SK-N-SH (cell line): ENCODE measurements around the gene PCCB. TPM values are rescaled to one million over a fixed set of nuclear protein-coding genes. Genes with fewer than 3 reads are reported as not detected.

ENCODE experiments used
- CTCF ChIA-PET: fragments of 300-600, 350-600 bp; formaldehyde crosslinking; extraction: SDS; loops from one replicate; lab custom pipeline; 2021; lab: Yijun Ruan, JAX
- POLR2A ChIA-PET: fragments of 350-600 bp; sonication (Branson Sonifier 250); formaldehyde crosslinking; extraction: SDS; loops from one replicate; lab custom pipeline; 2020; ENCODE audit warnings: antibody characterized with exemption, inconsistent platforms; lab: Yijun Ruan, JAX
- DNase-seq: peaks from one replicate; pipeline ENCODE4 v3.0.0; 2012
- H2AFZ ChIP-seq: fragments of 200-600 bp; sonication (generic); 2 replicates; pipeline ENCODE4 v1.8.1; 2016; ENCODE audit warnings: antibody characterized with exemption, mild to moderate bottlenecking, low read depth
- H3F3A ChIP-seq: fragments of 200-600 bp; sonication (generic); replicated peaks from 2 replicates; pipeline ENCODE3; 2016; ENCODE audit warnings: antibody characterized with exemption, mild to moderate bottlenecking; ENCODE audit not compliant: insufficient read depth
- H3K27ac ChIP-seq, 2 experiments: fragments of 200-500 bp in 1 of 2; fragments of 200-600 bp in 1 of 2; sonication (Bioruptor generic) in 1 of 2; sonication (generic), shearing (Covaris generic) in 1 of 2; 2 replicates each; pipeline versions ENCODE4 v1.5.1 to v1.6.1; 2014 to 2016; ENCODE audit warnings: low read depth in 2 of 2, inconsistent platforms in 1 of 2, low read length in 1 of 2, mild to moderate bottlenecking in 1 of 2, mixed read lengths in 1 of 2
- H3K27me3 ChIP-seq: fragments of 200-600 bp; sonication (generic), shearing (Covaris generic); 2 replicates; pipeline ENCODE4 v1.6.1; 2016; ENCODE audit warnings: mixed run types; ENCODE audit not compliant: insufficient read depth
- H3K36me3 ChIP-seq, 2 experiments: fragments of 200-500 bp in 1 of 2; fragments of 200-600 bp in 1 of 2; sonication (Bioruptor generic) in 1 of 2; sonication (generic) in 1 of 2; replicated peaks in 1 of 2; 2 replicates each; pipeline versions ENCODE3 to v1.5.1; 2014 to 2016; ENCODE audit warnings: low read length in 1 of 2, mild to moderate bottlenecking in 1 of 2; ENCODE audit not compliant: insufficient read depth in 2 of 2, control insufficient read depth in 1 of 2
- H3K4me1 ChIP-seq, 2 experiments: fragments of 200-500 bp in 1 of 2; fragments of 200-600 bp in 1 of 2; sonication (Bioruptor generic) in 1 of 2; sonication (generic), shearing (Covaris generic) in 1 of 2; 2 replicates each; pipeline versions ENCODE4 v1.5.1 to v1.6.1; 2014 to 2016; ENCODE audit warnings: low read depth in 1 of 2, low read length in 1 of 2, mixed run types in 1 of 2; ENCODE audit not compliant: insufficient read depth in 2 of 2, control insufficient read depth in 1 of 2
- H3K4me2 ChIP-seq: fragments of 200-600 bp; sonication (generic), shearing (Covaris generic); 2 replicates; pipeline ENCODE4 v1.6.1; 2017; ENCODE audit warnings: mixed run types
- H3K4me3 ChIP-seq, 2 experiments: fragments of 200-500 bp in 1 of 2; fragments of 200-600 bp in 1 of 2; sonication (Bioruptor generic) in 1 of 2; sonication (generic), shearing (Covaris generic) in 1 of 2; 2 replicates each; pipeline versions ENCODE4 v1.5.1 to v1.8.1; 2014 to 2016; ENCODE audit warnings: low read depth in 2 of 2, inconsistent platforms in 1 of 2, low read length in 1 of 2, mild to moderate bottlenecking in 1 of 2, mixed read lengths in 1 of 2, moderate library complexity in 1 of 2
- H3K79me2 ChIP-seq: fragments of 200-600 bp; sonication (generic); 2 replicates; pipeline ENCODE4 v1.8.1; 2017; ENCODE audit warnings: mild to moderate bottlenecking; ENCODE audit not compliant: insufficient read depth
- H3K9ac ChIP-seq: fragments of 200-600 bp; sonication (generic); 2 replicates; pipeline ENCODE4 v1.6.1; 2017; ENCODE audit warnings: mixed run types
- H3K9me2 ChIP-seq: fragments of 200-600 bp; sonication (generic); 2 replicates; pipeline ENCODE4 v1.6.1; 2017; ENCODE audit warnings: mixed run types
- H3K9me3 ChIP-seq: fragments of 200-600 bp; sonication (generic); 2 replicates; pipeline ENCODE4 v1.6.1; 2017; ENCODE audit warnings: mixed run types, mild to moderate bottlenecking, moderate library complexity
- H4K20me1 ChIP-seq: fragments of 200-600 bp; sonication (generic); 2 replicates; pipeline ENCODE4 v1.6.1; 2017; ENCODE audit warnings: mild to moderate bottlenecking, mixed run types; ENCODE audit not compliant: insufficient read depth
- CHD2 ChIP-seq: fragments of 150-350 bp; IDR thresholded peaks from 2 replicates; pipeline ENCODE4 v1.6.1; 2018; ENCODE audit warnings: low read length; ENCODE audit not compliant: partially characterized antibody
- FOSL2 ChIP-seq: IDR thresholded peaks from 2 replicates; pipeline ENCODE4 v1.4.0; 2012; ENCODE audit warnings: low read depth, mild to moderate bottlenecking, moderate library complexity, borderline replicate concordance
- FOXM1 ChIP-seq: IDR thresholded peaks from 2 replicates; pipeline ENCODE4 v1.4.0; 2012; ENCODE audit warnings: low read depth, mild to moderate bottlenecking
- GABPA ChIP-seq: IDR thresholded peaks from 2 replicates; pipeline ENCODE4 v1.4.0; 2012; ENCODE audit warnings: low read depth, mild to moderate bottlenecking
- GATA2 ChIP-seq: sonication (generic); formaldehyde crosslinking; IDR thresholded peaks from 2 replicates; pipeline ENCODE4 v1.5.0; 2020; ENCODE audit warnings: mild to moderate bottlenecking, missing genetic modification reagents
- MEF2A ChIP-seq: IDR thresholded peaks from 2 replicates; pipeline ENCODE4 v1.4.0; 2012; ENCODE audit warnings: low read depth, borderline replicate concordance
- NFIC ChIP-seq: IDR thresholded peaks from 2 replicates; pipeline ENCODE4 v1.4.0; 2012; ENCODE audit warnings: borderline replicate concordance
- NRF1 ChIP-seq: IDR thresholded peaks from 2 replicates; pipeline ENCODE4 v1.6.1; 2012; ENCODE audit warnings: low read depth, mild to moderate bottlenecking, low read length
- POLR2AphosphoS5 ChIP-seq: IDR thresholded peaks from 2 replicates; pipeline ENCODE4 v1.6.1; 2012; ENCODE audit warnings: low read depth, low read length
- RCOR1 ChIP-seq: fragments of 150-350 bp; IDR thresholded peaks from 2 replicates; pipeline ENCODE4 v1.6.1; 2017; ENCODE audit warnings: antibody characterized with exemption, low read length
- RFX5 ChIP-seq: IDR thresholded peaks from 2 replicates; pipeline ENCODE4 v1.6.1; 2012; ENCODE audit warnings: mild to moderate bottlenecking, improper control_type of control experiment, low read length
- SMC3 ChIP-seq: IDR thresholded peaks from 2 replicates; pipeline ENCODE4 v1.6.1; 2012; ENCODE audit warnings: low read depth, low read length, improper control_type of control experiment
- TEAD4 ChIP-seq: IDR thresholded peaks from 2 replicates; pipeline ENCODE4 v1.4.0; 2012; ENCODE audit warnings: mild to moderate bottlenecking, borderline replicate concordance; ENCODE audit not compliant: insufficient read depth
- YY1 ChIP-seq: IDR thresholded peaks from 2 replicates; pipeline ENCODE4 v1.4.0; 2012; ENCODE audit warnings: low read depth, mild to moderate bottlenecking
- WGBS: methylation state at CpG from one replicate; pipeline ENCODE4 v1.1.6; 2017; ENCODE audit warnings: low lambda C conversion rate; 5-methylcytosine and 5-hydroxymethylcytosine counted together
- polyA plus RNA-seq, 3 experiments: library from polyadenylated mRNA; depleted of rRNA; stranded (reverse); fragments of >200 nt; gene quantifications; 2 replicates each; pipeline ENCODE4 v1.2.3, GENCODE V29; 2012
- TF ChIP-seq, protein P1 (sequence below): IDR thresholded peaks from 2 replicates; pipeline ENCODE4 v1.4.0; 2012; ENCODE audit warnings: low read depth, borderline replicate concordance
- TF ChIP-seq, protein P2 (sequence below): IDR thresholded peaks from 2 replicates; pipeline ENCODE4; 2012
- TF ChIP-seq, protein P3 (sequence below): fragments of 150-350 bp; IDR thresholded peaks from 2 replicates; pipeline ENCODE4 v1.6.1; 2016; ENCODE audit warnings: mild to moderate bottlenecking, low read depth, low read length

PCCB gene
- polyA plus RNA-seq, 1 of the 3 experiments (the other 2 are of a cell fraction): 67.5 TPM

DNA sequence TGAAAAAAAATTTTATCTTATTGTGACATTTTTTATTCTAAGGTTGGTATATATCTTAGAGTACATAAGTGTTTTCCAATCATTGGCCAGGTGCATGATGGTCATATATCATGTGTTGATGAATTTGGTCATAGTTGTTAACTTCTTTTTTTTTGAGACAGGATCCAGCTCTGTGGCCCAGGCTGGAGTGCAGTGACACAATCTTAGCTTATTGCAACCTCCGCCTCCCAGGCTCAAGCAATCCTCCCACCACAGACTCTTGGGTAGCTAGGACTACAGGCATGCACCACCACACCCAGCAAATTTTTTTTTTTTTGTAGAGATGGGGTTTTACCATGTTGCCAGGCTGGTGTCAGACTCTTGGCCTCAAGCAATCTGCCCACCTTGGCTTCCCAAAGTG lies 44.0 kb downstream of the PCCB start:
- 88% methylated on average over 1 of the region's 1 CpG for WGBS
- H3K79me2 ChIP-seq: no peaks in the 10 kb centered on the region
- ChIA-PET POLR2A (interaction anchor here (0.7 kb wide), 1 partner anchor 18 kb away, joined by 5 read pairs; no protein-coding TSS in a partner anchor), CTCF (interaction anchor here (0.8 to 1.6 kb wide), 3 partner anchors 18 to 720 kb away, joined by 3 read pairs; no protein-coding TSS in a partner anchor)
- H3F3A ChIP-seq: peaks cover 2% of the 10 kb centered on the region
- no peaks in the 10 kb centered on the region for H3K4me1 ChIP-seq
- H3K36me3 ChIP-seq: peaks cover 30 to 44% of the 10 kb centered on the region in 2 experiments
- H3K27ac ChIP-seq: no peak overlapping the region
- H4K20me1 ChIP-seq: no peaks in the 10 kb centered on the region
- H3K9me3 ChIP-seq: no peaks in the 10 kb centered on the region
- no peaks in the 10 kb centered on the region for H3K9me2 ChIP-seq
- H3K9ac ChIP-seq: no peak overlapping the region
- TF ChIP-seq, protein P1, sequence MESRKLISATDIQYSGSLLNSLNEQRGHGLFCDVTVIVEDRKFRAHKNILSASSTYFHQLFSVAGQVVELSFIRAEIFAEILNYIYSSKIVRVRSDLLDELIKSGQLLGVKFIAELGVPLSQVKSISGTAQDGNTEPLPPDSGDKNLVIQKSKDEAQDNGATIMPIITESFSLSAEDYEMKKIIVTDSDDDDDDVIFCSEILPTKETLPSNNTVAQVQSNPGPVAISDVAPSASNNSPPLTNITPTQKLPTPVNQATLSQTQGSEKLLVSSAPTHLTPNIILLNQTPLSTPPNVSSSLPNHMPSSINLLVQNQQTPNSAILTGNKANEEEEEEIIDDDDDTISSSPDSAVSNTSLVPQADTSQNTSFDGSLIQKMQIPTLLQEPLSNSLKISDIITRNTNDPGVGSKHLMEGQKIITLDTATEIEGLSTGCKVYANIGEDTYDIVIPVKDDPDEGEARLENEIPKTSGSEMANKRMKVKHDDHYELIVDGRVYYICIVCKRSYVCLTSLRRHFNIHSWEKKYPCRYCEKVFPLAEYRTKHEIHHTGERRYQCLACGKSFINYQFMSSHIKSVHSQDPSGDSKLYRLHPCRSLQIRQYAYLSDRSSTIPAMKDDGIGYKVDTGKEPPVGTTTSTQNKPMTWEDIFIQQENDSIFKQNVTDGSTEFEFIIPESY: no peak
- TF ChIP-seq CHD2: no peak
- no peak for TF ChIP-seq SMC3
- TF ChIP-seq YY1: no peak
- TF ChIP-seq RFX5: no peak
- TF ChIP-seq FOSL2: no peak
- TF ChIP-seq NFIC: no peak
- TF ChIP-seq, protein P2, sequence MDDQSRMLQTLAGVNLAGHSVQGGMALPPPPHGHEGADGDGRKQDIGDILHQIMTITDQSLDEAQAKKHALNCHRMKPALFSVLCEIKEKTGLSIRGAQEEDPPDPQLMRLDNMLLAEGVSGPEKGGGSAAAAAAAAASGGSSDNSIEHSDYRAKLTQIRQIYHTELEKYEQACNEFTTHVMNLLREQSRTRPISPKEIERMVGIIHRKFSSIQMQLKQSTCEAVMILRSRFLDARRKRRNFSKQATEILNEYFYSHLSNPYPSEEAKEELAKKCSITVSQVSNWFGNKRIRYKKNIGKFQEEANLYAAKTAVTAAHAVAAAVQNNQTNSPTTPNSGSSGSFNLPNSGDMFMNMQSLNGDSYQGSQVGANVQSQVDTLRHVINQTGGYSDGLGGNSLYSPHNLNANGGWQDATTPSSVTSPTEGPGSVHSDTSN: no peak
- no peak for TF ChIP-seq FOXM1
- TF ChIP-seq GATA2 (CRISPR knock-in tag): no peak
- TF ChIP-seq GABPA: no peak
- TF ChIP-seq, protein P3, sequence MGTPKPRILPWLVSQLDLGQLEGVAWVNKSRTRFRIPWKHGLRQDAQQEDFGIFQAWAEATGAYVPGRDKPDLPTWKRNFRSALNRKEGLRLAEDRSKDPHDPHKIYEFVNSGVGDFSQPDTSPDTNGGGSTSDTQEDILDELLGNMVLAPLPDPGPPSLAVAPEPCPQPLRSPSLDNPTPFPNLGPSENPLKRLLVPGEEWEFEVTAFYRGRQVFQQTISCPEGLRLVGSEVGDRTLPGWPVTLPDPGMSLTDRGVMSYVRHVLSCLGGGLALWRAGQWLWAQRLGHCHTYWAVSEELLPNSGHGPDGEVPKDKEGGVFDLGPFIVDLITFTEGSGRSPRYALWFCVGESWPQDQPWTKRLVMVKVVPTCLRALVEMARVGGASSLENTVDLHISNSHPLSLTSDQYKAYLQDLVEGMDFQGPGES: no peak
- no peak for TF ChIP-seq TEAD4
- no peak for TF ChIP-seq NRF1
- TF ChIP-seq MEF2A: no peak
- no peak for TF ChIP-seq RCOR1
- no peak for TF ChIP-seq POLR2AphosphoS5
- TF ChIP-seq, all 33 proteins: peak for 0
- Histone ChIP-seq H3K4me3 (no peak overlapping the region), H3K27me3 (no peaks in the 10 kb centered on the region), H2AFZ (no peak overlapping the region), H3K4me2 (no peak overlapping the region)
- DNase-seq: no peak
